HK-2 (cell line): ENCODE results near the gene CACNG7.

Experiments used
- DNase-seq: peaks from one replicate; pipeline ENCODE4 v3.0.0-alpha.2; 2018; ENCODE audit not compliant: unreplicated experiment

Gene CACNG7

GRCh38 chr19:53878776-53879139, 30.3 kb upstream of the CACNG7 start:
- DNase-seq = no peak

GRCh38 chr19:53879140-53880081, 29.7 kb upstream of the CACNG7 start:
- DNase-seq = peak; percentile 92

GRCh38 chr19:53880711-53881481, 28.2 kb upstream of the CACNG7 start:
- no peak for DNase-seq

GRCh38 chr19:53881482-53882390, 27.3 kb upstream of the CACNG7 start, which contains the start of gene PRKCG:
Gene PRKCG (plus strand): TSS chr19:53882197. CDS start chr19:53882495, 298 bp downstream.
- peak; percentile 25 for DNase-seq

GRCh38 chr19:53882391-53883050, 26.6 kb upstream of the CACNG7 start:
- no peak for DNase-seq

- DNase-seq = no peak
Measured at GRCh38 chr19:53883231-53883661, 25.8 kb upstream of the CACNG7 start.

GRCh38 chr19:53883741-53884140, 25.3 kb upstream of the CACNG7 start:
- no peak for DNase-seq

- no peak for DNase-seq
Measured at GRCh38 chr19:53884256-53884655, 24.8 kb upstream of the CACNG7 start.

- DNase-seq = no peak
Measured at GRCh38 chr19:53885036-53885435, 24.0 kb upstream of the CACNG7 start.

- no peak for DNase-seq
Measured at GRCh38 chr19:53892301-53892980, 16.6 kb upstream of the CACNG7 start.

GRCh38 chr19:53892981-53893325, 16.1 kb upstream of the CACNG7 start:
- no peak for DNase-seq

- DNase-seq = no peak
Measured at GRCh38 chr19:53894707-53895106, 14.4 kb upstream of the CACNG7 start.

GRCh38 chr19:53896682-53897081, 12.4 kb upstream of the CACNG7 start:
- no peak for DNase-seq

GRCh38 chr19:53897459-53897858, 11.6 kb upstream of the CACNG7 start:
- DNase-seq = no peak

GRCh38 chr19:53898166-53898565, 10.9 kb upstream of the CACNG7 start:
- DNase-seq = no peak

- DNase-seq = no peak
Measured at GRCh38 chr19:53898636-53899341, 10.3 kb upstream of the CACNG7 start.

GRCh38 chr19:53900191-53900860, 8.8 kb upstream of the CACNG7 start:
- DNase-seq = no peak

- peak; percentile 27 for DNase-seq
Measured at GRCh38 chr19:53903055-53903680, 5.9 kb upstream of the CACNG7 start.

- DNase-seq = no peak
Measured at GRCh38 chr19:53904909-53905308, 4.2 kb upstream of the CACNG7 start.
